H1 (cell line): ENCODE results near the gene HS2ST1. TPM values are rescaled to one million over a fixed set of nuclear protein-coding genes. Genes with fewer than 3 reads are reported as not detected.

ENCODE experiments used
- CTCF ChIA-PET: fragments of 300-600 bp; sonication (Branson Sonifier 250); formaldehyde crosslinking; loops from one replicate; lab custom pipeline; 2021; ENCODE audit not compliant: partially characterized antibody; lab: Charles Lee
- POLR2A ChIA-PET: fragments of 300-600 bp; sonication (Branson Sonifier 250); formaldehyde crosslinking; loops from one replicate; lab custom pipeline; 2021; ENCODE audit warnings: inconsistent platforms; ENCODE audit not compliant: partially characterized antibody; lab: Charles Lee
- DNase-seq, 2 experiments: peaks; one replicate each; pipeline versions ENCODE4 v3.0.0 to v3.0.0-alpha.2; 2010 to 2022; ENCODE audit warnings: low spot score in 2 of 2, low read depth in 1 of 2, mixed read lengths in 1 of 2
- FAIRE-seq: peaks from 2 replicates; lab custom pipeline; 2011; peaks lifted over from hg19 to GRCh38; lab: Jason Lieb, UNC
- H2AFZ ChIP-seq: 2 replicates; pipeline ENCODE4 v1.8.1; 2012; ENCODE audit warnings: low read length, inconsistent platforms
- H2AK5ac ChIP-seq: 2 replicates; pipeline ENCODE4 v1.6.1; 2013; ENCODE audit warnings: low read depth, low read length
- H2BK120ac ChIP-seq: replicated peaks from 2 replicates; pipeline ENCODE3; 2013; ENCODE audit warnings: low read depth, low read length, inconsistent platforms
- H2BK12ac ChIP-seq: 2 replicates; pipeline ENCODE4 v1.6.1; 2013; ENCODE audit warnings: low read depth, low read length
- H2BK15ac ChIP-seq: 2 replicates; pipeline ENCODE4 v1.6.1; 2013; ENCODE audit warnings: low read length
- H2BK20ac ChIP-seq: 2 replicates; pipeline ENCODE4 v1.6.1; 2013; ENCODE audit warnings: low read length
- H2BK5ac ChIP-seq: 2 replicates; pipeline ENCODE4 v1.6.1; 2013; ENCODE audit warnings: low read depth, low read length
- H3K14ac ChIP-seq: 2 replicates; pipeline ENCODE4 v1.6.1; 2013; ENCODE audit warnings: inconsistent platforms; ENCODE audit not compliant: insufficient read length
- H3K18ac ChIP-seq: 2 replicates; pipeline ENCODE4 v1.6.1; 2013; ENCODE audit warnings: low read length; ENCODE audit errors: extremely low read depth
- H3K23ac ChIP-seq: 2 replicates; pipeline ENCODE4 v1.6.1; 2013; ENCODE audit warnings: inconsistent platforms; ENCODE audit not compliant: insufficient read length
- H3K23me2 ChIP-seq: 2 replicates; pipeline ENCODE4 v1.6.1; 2013; ENCODE audit warnings: low read depth, low read length
- H3K27ac ChIP-seq: 2 replicates; pipeline ENCODE4 v1.6.1; 2011; ENCODE audit warnings: low read depth, low read length, inconsistent platforms
- H3K27me3 ChIP-seq, 4 experiments: replicated peaks in 1 of 4; 1 replicate in 1 of 4; 2 replicates in 3 of 4; pipeline versions ENCODE4 v1.6.1 to v1.8.1; 2011 to 2013; ENCODE audit warnings: low read length in 3 of 4, mild to moderate bottlenecking in 3 of 4, inconsistent platforms in 2 of 4, mixed read lengths in 2 of 4, moderate library complexity in 1 of 4; ENCODE audit not compliant: control insufficient read depth in 3 of 4, insufficient read depth in 3 of 4; ENCODE audit errors: extremely low read depth in 1 of 4
- H3K36me3 ChIP-seq, 4 experiments: 2 replicates each; pipeline versions ENCODE4 v1.6.1 to v1.8.1; 2011 to 2013; ENCODE audit warnings: mild to moderate bottlenecking in 4 of 4, low read length in 3 of 4, moderate library complexity in 2 of 4, control low read depth in 1 of 4, inconsistent platforms in 1 of 4; ENCODE audit not compliant: insufficient read depth in 4 of 4, control insufficient read depth in 2 of 4
- H3K4ac ChIP-seq: replicated peaks from 2 replicates; pipeline ENCODE3; 2013; ENCODE audit warnings: low read length, low read depth, mixed read lengths, inconsistent platforms; ENCODE audit not compliant: insufficient read length
- H3K4me1 ChIP-seq, 4 experiments: replicated peaks in 1 of 4; 1 replicate in 1 of 4; 2 replicates in 3 of 4; pipeline versions ENCODE4 v1.6.1 to v1.8.1; 2011 to 2013; ENCODE audit warnings: low read length in 3 of 4, inconsistent platforms in 2 of 4, mixed read lengths in 1 of 4; ENCODE audit not compliant: insufficient read depth in 4 of 4, control insufficient read depth in 3 of 4
- H3K4me2 ChIP-seq, 2 experiments: 2 replicates each; pipeline versions ENCODE4 v1.6.1 to v1.8.1; 2011 to 2013; ENCODE audit warnings: low read depth in 2 of 2, low read length in 2 of 2, control low read depth in 1 of 2, inconsistent platforms in 1 of 2, mild to moderate bottlenecking in 1 of 2; ENCODE audit not compliant: insufficient read depth in 1 of 2
- H3K4me3 ChIP-seq, 4 experiments: fragments of 200-600, 300-600 bp in 1 of 4; sonication (generic), shearing (Covaris generic), sonication (Bioruptor Twin) in 1 of 4; 2 replicates each; pipeline versions ENCODE4 v1.5.1 to v1.8.1; 2011 to 2016; ENCODE audit warnings: low read length in 4 of 4, low read depth in 3 of 4, control low read depth in 2 of 4, inconsistent platforms in 2 of 4, mild to moderate bottlenecking in 2 of 4, mixed read lengths in 1 of 4, moderate library complexity in 1 of 4; ENCODE audit not compliant: insufficient read depth in 2 of 4; ENCODE audit errors: extremely low read depth in 1 of 4
- H3K56ac ChIP-seq: replicated peaks from 2 replicates; pipeline ENCODE3; 2013; ENCODE audit warnings: low read depth, mild to moderate bottlenecking, mixed read lengths, low read length, inconsistent platforms; ENCODE audit not compliant: insufficient read length
- H3K79me1 ChIP-seq: 2 replicates; pipeline ENCODE4 v1.6.1; 2013; ENCODE audit warnings: low read depth, low read length, control low read depth
- H3K79me2 ChIP-seq, 2 experiments: 2 replicates each; pipeline versions ENCODE4 v1.6.1 to v1.8.1; 2012 to 2013; ENCODE audit warnings: low read length in 2 of 2, mild to moderate bottlenecking in 2 of 2, inconsistent platforms in 1 of 2; ENCODE audit not compliant: insufficient read depth in 2 of 2, control insufficient read depth in 1 of 2
- H3K9ac ChIP-seq, 4 experiments: replicated peaks in 1 of 4; 1 replicate in 1 of 4; 2 replicates in 3 of 4; pipeline versions ENCODE4 v1.6.1 to v1.8.1; 2011 to 2013; ENCODE audit warnings: low read depth in 3 of 4, low read length in 3 of 4, control low read depth in 2 of 4, mild to moderate bottlenecking in 2 of 4, moderate library complexity in 2 of 4, inconsistent platforms in 1 of 4; ENCODE audit errors: extremely low read depth in 1 of 4
- H3K9me3 ChIP-seq, 2 experiments: 2 replicates each; pipeline versions ENCODE4 v1.6.1 to v1.8.1; 2012 to 2013; ENCODE audit warnings: mild to moderate bottlenecking in 2 of 2, moderate library complexity in 2 of 2, control low read depth in 1 of 2, inconsistent platforms in 1 of 2, low read depth in 1 of 2, low read length in 1 of 2, mixed read lengths in 1 of 2; ENCODE audit not compliant: insufficient read depth in 2 of 2
- H4K20me1 ChIP-seq, 2 experiments: replicated peaks in 1 of 2; 2 replicates each; pipeline versions ENCODE3 to v1.8.1; 2011 to 2013; ENCODE audit warnings: inconsistent platforms in 2 of 2, low read length in 2 of 2, mild to moderate bottlenecking in 1 of 2; ENCODE audit not compliant: insufficient read depth in 2 of 2, control insufficient read depth in 1 of 2
- H4K5ac ChIP-seq: 2 replicates; pipeline ENCODE4 v1.6.1; 2013; ENCODE audit warnings: low read length, low read depth, mixed read lengths, inconsistent platforms; ENCODE audit not compliant: insufficient read length
- H4K8ac ChIP-seq: 2 replicates; pipeline ENCODE4 v1.8.0; 2013; ENCODE audit warnings: mild to moderate bottlenecking, moderate library complexity, low read length, inconsistent platforms; ENCODE audit not compliant: insufficient read depth; ENCODE audit errors: extremely low read depth
- H4K91ac ChIP-seq: replicated peaks from 2 replicates; pipeline ENCODE3; 2013; ENCODE audit warnings: low read length, mixed read lengths, inconsistent platforms; ENCODE audit not compliant: insufficient read length
- FOSL1 ChIP-seq: IDR thresholded peaks from 2 replicates; pipeline ENCODE4 v1.6.1; 2011; ENCODE audit warnings: mild to moderate bottlenecking, low read depth, low read length, moderate library complexity; ENCODE audit not compliant: insufficient read depth
- HDAC2 ChIP-seq, 2 experiments: fragments of 300-600 bp in 1 of 2; sonication (generic) in 1 of 2; IDR thresholded peaks; 2 replicates each; pipeline ENCODE4 v1.6.1; 2011 to 2012; ENCODE audit warnings: low read depth in 2 of 2, low read length in 2 of 2, mild to moderate bottlenecking in 2 of 2, moderate library complexity in 2 of 2, borderline replicate concordance in 1 of 2, inconsistent platforms in 1 of 2
- KDM5A ChIP-seq: fragments of 200-600 bp; IDR thresholded peaks from 2 replicates; pipeline ENCODE4 v1.7.1; 2012; ENCODE audit warnings: mild to moderate bottlenecking, low read length, inconsistent platforms, mixed read lengths
- NANOG ChIP-seq: IDR thresholded peaks from 2 replicates; pipeline ENCODE4 v1.6.1; 2011; ENCODE audit warnings: low read length, low read depth, mild to moderate bottlenecking, inconsistent platforms; ENCODE audit not compliant: insufficient read depth, poor library complexity, severe bottlenecking
- POLR2AphosphoS5 ChIP-seq: IDR thresholded peaks from 2 replicates; pipeline ENCODE4 v1.6.1; 2011; ENCODE audit warnings: low read depth, low read length
- SAP30 ChIP-seq: fragments of 300-600 bp; sonication (generic); IDR thresholded peaks from 2 replicates; pipeline ENCODE4 v1.7.1; 2012; ENCODE audit warnings: low read length, moderate library complexity, mild to moderate bottlenecking, inconsistent platforms; ENCODE audit not compliant: insufficient read depth, insufficient replicate concordance
- SRF ChIP-seq: IDR thresholded peaks from 2 replicates; pipeline ENCODE4 v1.6.1; 2011; ENCODE audit warnings: mild to moderate bottlenecking, low read depth, low read length, moderate library complexity
- SUZ12 ChIP-seq: fragments of 200-600 bp; sonication (generic); IDR thresholded peaks from 2 replicates; pipeline ENCODE4 v1.6.1; 2012; ENCODE audit warnings: mild to moderate bottlenecking, inconsistent platforms, low read length, moderate library complexity, mixed read lengths
- TEAD4 ChIP-seq: IDR thresholded peaks from 2 replicates; pipeline ENCODE4 v1.6.1; 2012; ENCODE audit warnings: low read depth, low read length, inconsistent platforms, mixed read lengths
- ZNF274 ChIP-seq: IDR thresholded peaks from 2 replicates; pipeline ENCODE4 v1.7.0; 2012; ENCODE audit warnings: low read length, borderline replicate concordance; ENCODE audit errors: extremely low read depth
- WGBS, 2 experiments: shearing (Covaris generic) in 1 of 2; methylation state at CpG; one replicate each; pipeline versions ENCODE4 v1.1.6 to v1.1.7; 2013 to 2015; ENCODE audit warnings: low lambda C conversion rate in 2 of 2, mixed read lengths in 2 of 2, inconsistent platforms in 1 of 2, low coverage in 1 of 2, missing lambda C conversion rate in 1 of 2; ENCODE audit not compliant: insufficient replicate concordance in 2 of 2, insufficient coverage in 1 of 2, insufficient read length in 1 of 2; ENCODE audit errors: extremely low coverage in 1 of 2, missing lambda C conversion rate in 1 of 2; 5-methylcytosine and 5-hydroxymethylcytosine counted together
- polyA plus RNA-seq, 7 experiments: library from polyadenylated mRNA; depleted of rRNA in 3 of 7; stranded (reverse) in 5 of 7; unstranded in 2 of 7; fragments of >200 nt in 5 of 7; fragments of 200-250 nt in 2 of 7; gene quantifications; 1 replicate in 5 of 7; 2 replicates in 1 of 7; 4 replicates in 1 of 7; pipeline versions ENCODE4 v1.2.1 to v1.2.3, GENCODE V29; 2011 to 2013; ENCODE audit warnings: missing spikeins in 2 of 7, mixed read lengths in 2 of 7
- total RNA-seq: library from RNA; stranded (reverse); fragmentation: NEBNext Ultra II Directional; extraction: Animal tissue kit (Norgen Biotek cat#: 25700); gene quantifications from 2 replicates; pipeline ENCODE4 v1.2.1, GENCODE V29; 2021

The HS2ST1 gene
- total and polyA plus RNA-seq, 2 of the 8 experiments (the other 6 are each of a cell fraction or from before 2014, with no cell fraction given) = 5.2 to 28.3 TPM

DNA sequence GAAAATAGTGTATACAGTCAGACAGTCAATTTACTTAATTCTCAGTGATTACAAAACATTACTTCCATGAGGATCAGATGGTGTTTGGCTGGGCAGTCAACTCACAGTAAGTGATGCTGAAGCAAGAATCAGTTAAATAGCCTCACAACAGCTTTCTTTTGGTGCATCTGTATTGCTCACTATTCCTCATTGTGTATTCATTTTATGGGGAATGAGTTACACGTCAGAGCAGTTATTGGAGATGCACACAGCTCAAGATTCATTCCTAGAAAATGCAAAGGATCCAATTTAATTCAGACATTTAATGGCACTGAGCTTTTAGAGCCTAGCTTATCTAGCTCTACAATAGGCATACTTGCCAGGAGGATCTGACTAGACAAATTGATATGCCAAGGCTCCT lies 150.6 kb downstream of the HS2ST1 start:
- no peak for TF ChIP-seq FOSL1
- TF ChIP-seq SUZ12 = no peak
- TF ChIP-seq NANOG = no peak
- no peak for TF ChIP-seq ZNF274
- TF ChIP-seq SRF = no peak
- TF ChIP-seq SAP30 = no peak
- no peak for TF ChIP-seq KDM5A
- no peak for TF ChIP-seq POLR2AphosphoS5
- TF ChIP-seq TEAD4 = no peak
- no peak for TF ChIP-seq HDAC2 (IDR thresholded peaks at IDR 0.05; ENCODE audit: borderline replicate concordance in 1 of 2, low read depth in 2 of 2, low read length in 2 of 2)
- POLR2A ChIA-PET = no interaction called here
- no peak overlapping the region for H3K14ac ChIP-seq
- H3K27ac ChIP-seq = no peak overlapping the region
- no peak overlapping the region for H4K8ac ChIP-seq
- no peak overlapping the region for H2BK5ac ChIP-seq
- no peak overlapping the region for H2BK120ac ChIP-seq
- H2BK12ac ChIP-seq = no peak overlapping the region
- H3K23ac ChIP-seq = no peak overlapping the region
- no peak for DNase-seq
- H3K4me1 ChIP-seq = no peaks in the 10 kb centered on the region
- H2AK5ac ChIP-seq = no peak overlapping the region
- H2BK15ac ChIP-seq = no peak overlapping the region
- H3K18ac ChIP-seq = no peak overlapping the region
- peaks cover 0 to 62% of the 10 kb centered on the region in 2 experiments; a peak in 2 of 4 replicates for H3K79me2 ChIP-seq
- no peak overlapping the region for H3K9ac ChIP-seq
- H3K56ac ChIP-seq = no peak overlapping the region
- H3K9me3 ChIP-seq = peaks cover 0 to 4% of the 10 kb centered on the region in 2 experiments; a peak in 1 of 4 replicates
- no peak overlapping the region for H3K4me3 ChIP-seq
- H3K4me2 ChIP-seq = no peak overlapping the region
- CTCF ChIA-PET = interaction anchor here (0.6 to 1.8 kb wide), 7 partner anchors 14 to 950 kb away, joined by 3 to 8 read pairs (median 3); no protein-coding TSS in a partner anchor
- peaks cover 0 to 4% of the 10 kb centered on the region in 2 experiments for H4K20me1 ChIP-seq
- H3K79me1 ChIP-seq = peaks cover 2% of the 10 kb centered on the region; the same call in 1 of the 2 replicates
- WGBS, 2 experiments = 89% methylated on average over 1 of the region's 1 CpG; no CpG with 5 or more reads in 1 of the 2 experiments
- H3K36me3 ChIP-seq = no peaks in the 10 kb centered on the region
- H2AFZ ChIP-seq = no peak overlapping the region
- H4K5ac ChIP-seq = no peak overlapping the region
- FAIRE-seq = no peak
- no peak overlapping the region for H2BK20ac ChIP-seq
- no peaks in the 10 kb centered on the region for H3K23me2 ChIP-seq
- no peak overlapping the region for H4K91ac ChIP-seq
- H3K4ac ChIP-seq = no peak overlapping the region
- H3K27me3 ChIP-seq = no peaks in the 10 kb centered on the region
